ENCODE data around the gene RGS13.

The RGS13 gene

GRCh38 chr1:192592517-192592916, 43.4 kb upstream of the RGS13 start:
- Histone ChIP-seq H3K36me3 (ENCODE audit: control insufficient read depth, insufficient read depth, low read length) (no peaks in the 10 kb centered on the region), H3K4me1 (no peaks in the 10 kb centered on the region), H3K27me3 (ENCODE audit: control insufficient read depth, insufficient read depth, low read length) (no peaks in the 10 kb centered on the region), H3K4me3 (ENCODE audit: low read depth, low read length) (no peak overlapping the region), H3K9me3 (ENCODE audit: control insufficient read depth, low read length) (no peaks in the 10 kb centered on the region), H3K9ac (no peak overlapping the region), H3K27ac (no peak overlapping the region), H3K79me2 (no peaks in the 10 kb centered on the region), H3K4me2 (ENCODE audit: low read length) (no peak overlapping the region), H2AFZ (no peak overlapping the region)
- no peak for TF ChIP-seq CTCF (IDR thresholded peaks at IDR 0.05)

GRCh38 chr1:192592981-192593708, 42.8 kb upstream of the RGS13 start:
- Histone ChIP-seq H3K4me2 (ENCODE audit: low read length) (no peak overlapping the region), H3K27ac (no peak overlapping the region), H2AFZ (no peak overlapping the region), H3K9me3 (ENCODE audit: control insufficient read depth, low read length) (no peaks in the 10 kb centered on the region), H3K4me3 (ENCODE audit: low read depth, low read length) (no peak overlapping the region), H3K36me3 (ENCODE audit: control insufficient read depth, insufficient read depth, low read length) (no peaks in the 10 kb centered on the region), H3K9ac (no peak overlapping the region), H3K4me1 (no peaks in the 10 kb centered on the region), H3K27me3 (ENCODE audit: control insufficient read depth, insufficient read depth, low read length) (no peaks in the 10 kb centered on the region), H3K79me2 (no peaks in the 10 kb centered on the region)
- TF ChIP-seq CTCF (IDR thresholded peaks at IDR 0.05), result no peak

GRCh38 chr1:192595299-192595698, 40.6 kb upstream of the RGS13 start:
- Histone ChIP-seq H3K4me1 (no peaks in the 10 kb centered on the region), H3K9ac (no peak overlapping the region), H3K36me3 (ENCODE audit: control insufficient read depth, insufficient read depth, low read length) (no peaks in the 10 kb centered on the region), H3K79me2 (no peaks in the 10 kb centered on the region), H3K27me3 (ENCODE audit: control insufficient read depth, insufficient read depth, low read length) (no peaks in the 10 kb centered on the region), H2AFZ (no peak overlapping the region), H3K9me3 (ENCODE audit: control insufficient read depth, low read length) (no peaks in the 10 kb centered on the region), H3K27ac (no peak overlapping the region), H3K4me2 (ENCODE audit: low read length) (no peak overlapping the region), H3K4me3 (ENCODE audit: low read depth, low read length) (no peak overlapping the region)
- TF ChIP-seq CTCF (IDR thresholded peaks at IDR 0.05), result no peak

GRCh38 chr1:192598589-192598988, 37.4 kb upstream of the RGS13 start:
- no peaks in the 10 kb centered on the region for H3K27me3 ChIP-seq (ENCODE audit: control insufficient read depth, insufficient read depth, low read length)

More at GRCh38 chr1:192598589-192598988, 37.4 kb upstream of the RGS13 start:
- Histone ChIP-seq H3K4me3 (ENCODE audit: low read depth, low read length) (no peak overlapping the region), H2AFZ (no peak overlapping the region), H3K27ac (no peak overlapping the region), H3K9me3 (ENCODE audit: control insufficient read depth, low read length) (no peaks in the 10 kb centered on the region), H3K9ac (no peak overlapping the region), H3K4me1 (no peaks in the 10 kb centered on the region), H3K36me3 (ENCODE audit: control insufficient read depth, insufficient read depth, low read length) (no peaks in the 10 kb centered on the region), H3K4me2 (ENCODE audit: low read length) (no peak overlapping the region), H3K79me2 (no peaks in the 10 kb centered on the region)
- no peak for TF ChIP-seq CTCF (IDR thresholded peaks at IDR 0.05)

Measured in parathyroid adenoma (tissue), 2 donors.